Lower leg skin (tissue), 4 donors: ENCODE measurements around the gene B3GALT6. TPM values are rescaled to one million over a fixed set of nuclear protein-coding genes. Genes with fewer than 3 reads are reported as not detected.

Experiments
- DNase-seq, 2 donors: peaks; one replicate each; pipeline ENCODE4 v3.0.0-alpha.2; 2019; ENCODE audit warnings: low spot score in 2 of 2
- H3K4me3 ChIP-seq: fragments of 200-600 bp; sonication (generic); 2 replicates; pipeline ENCODE4 v1.5.1; 2017; ENCODE audit warnings: mild to moderate bottlenecking, low read depth; ENCODE audit not compliant: poor library complexity, severe bottlenecking
- CTCF ChIP-seq, 3 donors: fragments of 450-650 bp; IDR thresholded peaks; one replicate each; pipeline ENCODE4 v1.5.1; 2016; ENCODE audit warnings: antibody characterized with exemption in 3 of 3, mild to moderate bottlenecking in 3 of 3, moderate library complexity in 2 of 3
- POLR2A ChIP-seq, 2 donors: fragments of 450-650 bp; IDR thresholded peaks; one replicate each; pipeline ENCODE4 v1.6.1; 2016 to 2017; ENCODE audit warnings: antibody characterized with exemption in 2 of 2, mild to moderate bottlenecking in 1 of 2, moderate library complexity in 1 of 2
- WGBS, 2 donors: methylation state at CpG; one replicate each; pipeline ENCODE4 v1.1.5; 2018; 5-methylcytosine and 5-hydroxymethylcytosine counted together
- intact Hi-C: fragments of 100-400 bp; cut with DNase I; formaldehyde crosslinking; loops from one replicate; pipeline ENCODE4 v1.15.0; 2023; ENCODE audit warnings: low total_unique reads
- total RNA-seq, 4 donors: library from RNA; depleted of rRNA; stranded (reverse); fragments of >200 nt; gene quantifications; one replicate each; pipeline ENCODE4 v1.1.0, GENCODE V29; 2016

B3GALT6 gene
- total RNA-seq, 4 donors from 2014 or later = 12.8 to 26.1 (median 18.9) TPM

DNA sequence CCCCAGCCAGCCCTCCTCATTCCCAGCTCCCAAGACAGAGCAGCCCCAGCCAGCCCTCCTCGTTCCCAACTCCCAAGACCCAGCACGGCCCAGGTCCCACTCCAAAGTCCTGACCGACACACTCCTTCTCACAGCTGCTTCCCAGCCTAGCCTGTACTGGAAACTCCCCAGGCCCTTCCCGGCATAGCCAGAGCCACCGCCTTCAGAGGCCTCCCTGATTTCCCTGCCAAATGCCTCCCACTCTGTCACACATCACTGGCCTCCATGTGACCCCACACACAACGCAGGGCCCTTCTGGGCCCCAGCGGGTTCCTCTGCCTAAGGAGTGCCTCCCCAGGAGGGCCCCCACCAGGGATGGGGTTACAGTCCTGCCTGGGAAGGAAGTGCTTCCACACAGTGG lies 38.8 kb downstream of the B3GALT6 start:
- TF ChIP-seq POLR2A (IDR thresholded peaks at IDR 0.05) (no peak), CTCF (IDR thresholded peaks at IDR 0.05) (no peak)
- WGBS, 2 donors = 52 to 60% methylated on average over 7 of the region's 7 CpGs
- no peak overlapping the region for H3K4me3 ChIP-seq
- DNase-seq = no peak
- intact Hi-C loops = no loop called here

DNA sequence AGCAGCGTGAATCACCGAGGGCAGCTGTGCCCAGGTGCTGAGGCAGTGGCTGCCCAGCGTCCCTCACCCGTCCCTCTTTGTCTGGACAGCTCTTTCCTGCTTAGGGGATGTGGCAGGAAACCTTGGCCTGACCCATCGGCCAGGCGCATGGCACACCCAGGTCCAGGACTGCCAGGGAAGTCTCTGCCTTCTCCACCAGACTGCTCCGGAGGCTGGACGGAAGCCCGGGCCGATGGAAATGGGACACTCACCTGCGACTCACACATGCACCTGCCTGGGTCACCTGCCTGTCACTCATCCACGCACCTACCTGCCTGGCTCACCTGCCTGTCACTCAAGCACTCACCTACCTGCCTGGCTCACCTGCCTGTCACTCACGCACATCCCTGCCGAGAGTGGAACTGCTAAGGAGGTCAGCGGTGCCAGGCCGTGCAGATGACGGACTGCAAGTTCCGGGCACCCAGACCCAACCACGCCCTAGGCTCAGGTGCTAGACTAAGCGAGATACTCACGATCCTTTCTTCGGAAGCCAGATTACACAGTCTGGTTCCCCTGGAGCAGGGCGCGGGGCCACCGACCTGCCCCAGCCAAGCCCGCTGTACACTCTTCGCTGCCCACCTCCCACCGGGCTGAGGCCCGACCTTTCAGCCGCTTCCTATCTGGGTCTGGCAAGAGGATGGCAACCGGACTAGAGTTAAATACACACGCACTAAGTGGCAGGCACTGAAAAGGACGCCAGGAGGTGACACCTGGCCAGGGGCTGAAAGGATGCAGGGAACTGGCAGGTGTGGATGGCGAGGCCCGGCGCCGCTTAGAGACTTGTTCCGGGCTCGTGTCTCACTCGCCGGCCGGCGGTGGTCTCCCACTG lies 40.5 kb downstream of the B3GALT6 start:
- DNase-seq = no peak
- H3K4me3 ChIP-seq = peak overlapping the region; percentile 95
- TF ChIP-seq POLR2A (IDR thresholded peaks at IDR 0.05) (no peak), CTCF (IDR thresholded peaks at IDR 0.05) (no peak)
- intact Hi-C loops = no loop called here
- WGBS, 2 donors = 25 to 41% methylated on average over 29 to 42 of the region's 43 CpGs

DNA sequence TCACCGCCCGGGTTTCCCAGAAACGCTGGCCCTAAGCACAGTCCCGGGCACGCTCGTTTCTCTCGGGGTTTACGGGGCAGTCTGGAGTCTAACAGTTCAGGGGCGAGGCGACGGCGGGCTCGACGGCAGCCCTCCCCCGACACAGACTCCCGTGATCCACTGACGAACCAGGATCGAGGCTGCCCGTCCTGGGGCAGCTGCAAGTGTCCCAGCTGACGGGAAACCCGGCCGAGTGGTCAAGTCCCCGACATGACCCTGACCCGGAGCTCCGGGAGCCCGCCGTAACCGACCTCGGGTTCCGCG lies 41.1 kb downstream of the B3GALT6 start:
- peak overlapping the region; percentile 95 for H3K4me3 ChIP-seq
- no peak for DNase-seq
- intact Hi-C loops = no loop called here
- TF ChIP-seq POLR2A (IDR thresholded peaks at IDR 0.05) (no peak), CTCF (IDR thresholded peaks at IDR 0.05) (no peak)
- WGBS, 2 donors = 0% methylated on average over 6 to 24 of the region's 31 CpGs

DNA sequence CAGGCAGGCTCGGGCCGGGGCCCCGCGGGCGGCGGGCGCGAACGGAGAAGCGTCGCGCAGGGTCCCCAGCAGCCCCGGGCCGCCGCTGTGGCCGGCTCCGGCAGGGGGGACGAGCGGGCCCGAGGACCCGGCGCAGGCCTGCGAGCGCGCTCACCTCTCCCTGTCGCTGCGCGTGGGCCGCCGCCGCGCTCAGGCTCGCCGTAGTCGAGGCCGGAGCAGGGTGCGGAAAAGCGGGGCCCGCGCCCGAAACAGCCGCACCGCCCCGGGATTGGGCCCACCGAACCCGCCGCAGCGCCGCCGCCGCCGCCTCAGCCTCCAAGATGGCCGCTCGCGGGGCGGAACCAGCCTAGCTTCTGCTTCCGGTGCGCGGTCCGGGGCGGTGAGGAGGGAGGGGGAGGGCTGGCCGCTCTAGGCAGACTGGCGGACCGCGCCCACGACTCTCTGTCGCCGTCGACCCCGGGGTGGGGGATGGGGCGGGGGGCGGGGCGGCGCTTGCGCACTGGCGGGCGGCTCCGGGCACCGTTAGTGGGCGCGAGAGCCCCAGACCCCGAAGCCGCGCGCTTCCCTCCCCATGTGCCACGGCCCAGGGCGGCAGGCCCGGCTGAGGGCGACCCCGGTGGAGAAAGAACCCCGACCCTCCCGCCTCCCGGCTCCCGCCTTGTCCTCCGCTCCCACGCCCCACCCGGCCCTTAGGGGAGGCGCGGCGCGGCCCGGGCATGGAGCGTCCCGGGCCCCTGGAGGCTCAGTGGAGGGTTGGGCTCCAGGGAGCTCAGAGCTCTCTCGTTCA lies 41.7 kb downstream of the B3GALT6 start, which contains the start of gene UBE2J2:
TSS of gene UBE2J2 (minus strand) at position 343 of the 787 bp plus-strand sequence. CDS start 5,862 bp downstream, outside the sequence.
- DNase-seq = peak; percentile 90 to 98
- H3K4me3 ChIP-seq = peak within 1 kb of the TSS; percentile 95
- TF ChIP-seq CTCF (IDR thresholded peaks at IDR 0.05) = no peak
- TF ChIP-seq POLR2A (IDR thresholded peaks at IDR 0.05) = no peak
- WGBS, 2 donors = 1% methylated on average over 51 of the region's 105 CpGs; no CpG with 5 or more reads in 1 of the 2 donors
- intact Hi-C loops = no loop called here

DNA sequence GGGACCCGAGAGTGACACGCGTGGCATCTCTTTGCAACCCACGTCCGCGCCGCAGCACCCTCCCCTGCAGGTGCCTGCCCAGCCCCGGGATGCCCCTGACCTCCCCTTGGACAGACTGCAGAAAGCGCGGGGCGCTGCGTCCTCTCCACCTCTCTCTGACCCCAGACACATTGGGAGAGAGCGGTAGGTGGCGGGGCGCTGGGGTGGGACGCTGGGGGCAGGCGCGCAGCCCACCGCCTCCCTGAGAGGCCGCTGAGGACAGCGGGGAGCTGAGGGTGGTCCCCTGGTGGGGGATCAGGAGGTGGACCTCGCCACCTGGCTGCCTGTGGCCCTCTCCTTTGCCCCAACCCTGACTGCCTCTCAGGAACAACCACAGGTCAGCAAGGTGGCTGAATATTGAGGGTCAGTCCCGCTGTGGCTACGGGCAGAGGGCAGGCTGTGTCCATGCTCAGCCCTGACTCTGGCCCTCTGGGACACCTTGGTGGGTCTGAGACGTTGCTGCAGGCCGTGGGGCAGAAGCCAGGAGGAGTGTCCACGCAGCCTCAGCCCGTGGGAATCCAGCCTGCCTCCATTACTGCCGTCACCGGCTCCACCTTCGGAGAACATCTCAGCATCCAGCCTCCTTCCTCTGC lies 42.4 kb downstream of the B3GALT6 start:
- TF ChIP-seq CTCF (IDR thresholded peaks at IDR 0.05) (no peak), POLR2A (IDR thresholded peaks at IDR 0.05) (no peak)
- intact Hi-C loops = no loop called here
- DNase-seq = no peak
- WGBS, 2 donors = 17 to 28% methylated on average over 11 to 22 of the region's 31 CpGs
- H3K4me3 ChIP-seq = peak overlapping the region; percentile 64
